ENCODE data around the gene FKBP15.

Gene FKBP15

DNA sequence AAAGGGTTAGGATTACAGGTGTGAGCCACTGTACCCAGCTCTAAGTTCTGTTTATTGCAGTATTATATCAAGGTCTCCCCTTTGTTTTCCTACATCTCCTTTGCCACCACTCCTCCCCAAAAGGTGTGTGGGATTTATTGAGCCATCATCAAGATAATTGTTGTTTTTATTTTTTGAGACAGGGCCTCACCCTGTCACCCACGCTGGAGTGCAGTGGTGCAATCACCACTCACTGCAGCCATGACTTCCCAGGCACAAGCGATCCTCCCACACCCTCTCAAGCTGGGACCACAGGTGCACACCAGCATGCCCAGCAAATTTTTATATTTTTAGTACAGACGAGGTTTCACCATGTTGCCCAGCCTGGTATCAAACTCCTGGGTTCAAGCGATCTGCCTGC, 24.8 kb upstream of the FKBP15 start:
- Histone ChIP-seq H3K4me3 (ENCODE audit: low read depth in 1 of 2, low read length in 2 of 2) (no peak overlapping the region), H4K20me1 (ENCODE audit: insufficient read depth, low read length) (no peaks in the 10 kb centered on the region), H3K27ac (ENCODE audit: low read length) (no peak overlapping the region), H3K9ac (ENCODE audit: low read depth, low read length) (no peak overlapping the region), H2AFZ (ENCODE audit: low read depth, low read length) (no peak overlapping the region), H3K4me1 (ENCODE audit: insufficient read depth, low read length) (no peaks in the 10 kb centered on the region), H3K27me3 (ENCODE audit: insufficient read depth, low read length, poor library complexity) (no peaks in the 10 kb centered on the region), H3K9me3 (ENCODE audit: insufficient read depth, low read length, severe bottlenecking) (no peaks in the 10 kb centered on the region), H3K4me2 (ENCODE audit: insufficient read depth, low read length) (no peak overlapping the region), H3K36me3 (ENCODE audit: insufficient read depth, low read length) (no peaks in the 10 kb centered on the region), H3K79me2 (ENCODE audit: insufficient read depth, low read length) (no peaks in the 10 kb centered on the region)
- TF ChIP-seq EZH2 (IDR thresholded peaks at IDR 0.05; ENCODE audit: borderline replicate concordance, low read depth, low read length, severe bottlenecking): no peak
- TF ChIP-seq, protein P1, sequence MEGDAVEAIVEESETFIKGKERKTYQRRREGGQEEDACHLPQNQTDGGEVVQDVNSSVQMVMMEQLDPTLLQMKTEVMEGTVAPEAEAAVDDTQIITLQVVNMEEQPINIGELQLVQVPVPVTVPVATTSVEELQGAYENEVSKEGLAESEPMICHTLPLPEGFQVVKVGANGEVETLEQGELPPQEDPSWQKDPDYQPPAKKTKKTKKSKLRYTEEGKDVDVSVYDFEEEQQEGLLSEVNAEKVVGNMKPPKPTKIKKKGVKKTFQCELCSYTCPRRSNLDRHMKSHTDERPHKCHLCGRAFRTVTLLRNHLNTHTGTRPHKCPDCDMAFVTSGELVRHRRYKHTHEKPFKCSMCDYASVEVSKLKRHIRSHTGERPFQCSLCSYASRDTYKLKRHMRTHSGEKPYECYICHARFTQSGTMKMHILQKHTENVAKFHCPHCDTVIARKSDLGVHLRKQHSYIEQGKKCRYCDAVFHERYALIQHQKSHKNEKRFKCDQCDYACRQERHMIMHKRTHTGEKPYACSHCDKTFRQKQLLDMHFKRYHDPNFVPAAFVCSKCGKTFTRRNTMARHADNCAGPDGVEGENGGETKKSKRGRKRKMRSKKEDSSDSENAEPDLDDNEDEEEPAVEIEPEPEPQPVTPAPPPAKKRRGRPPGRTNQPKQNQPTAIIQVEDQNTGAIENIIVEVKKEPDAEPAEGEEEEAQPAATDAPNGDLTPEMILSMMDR (IDR thresholded peaks at IDR 0.05; ENCODE audit: borderline replicate concordance, extremely low read depth, low read length, poor library complexity, severe bottlenecking): no peak
- DNase-seq (no peak), ATAC-seq (ENCODE audit: insufficient read depth, low read depth) (no peak)

DNA sequence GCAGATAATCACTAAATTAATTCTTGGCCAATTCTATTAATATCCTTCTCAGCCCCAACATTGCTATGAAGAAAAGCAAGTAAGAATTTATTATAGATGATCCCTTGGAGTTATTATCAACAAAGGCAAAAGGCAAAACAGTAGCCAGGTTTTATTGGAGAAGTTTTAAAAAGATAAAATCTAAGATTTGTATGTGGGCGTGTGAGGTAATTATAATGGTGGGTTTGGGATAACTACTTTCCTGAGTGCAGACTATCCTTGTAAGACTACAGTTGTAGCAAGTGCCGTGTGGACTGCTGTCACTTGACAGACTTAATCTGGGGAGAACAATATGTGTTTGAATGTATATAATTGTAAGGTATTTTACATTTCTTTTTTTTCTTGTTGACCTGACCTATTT, 23.5 kb upstream of the FKBP15 start:
- no peaks in the 10 kb centered on the region for H4K20me1 ChIP-seq (ENCODE audit: insufficient read depth, low read length)
- no peaks in the 10 kb centered on the region for H3K27me3 ChIP-seq (ENCODE audit: insufficient read depth, low read length, poor library complexity)
- DNase-seq (no peak), ATAC-seq (ENCODE audit: insufficient read depth, low read depth) (no peak)
- H3K4me3 ChIP-seq (ENCODE audit: low read depth in 1 of 2, low read length in 2 of 2): no peak overlapping the region
- H3K4me1 ChIP-seq (ENCODE audit: insufficient read depth, low read length): no peaks in the 10 kb centered on the region
- no peak overlapping the region for H2AFZ ChIP-seq (ENCODE audit: low read depth, low read length)
- H3K79me2 ChIP-seq (ENCODE audit: insufficient read depth, low read length): no peaks in the 10 kb centered on the region
- no peak overlapping the region for H3K4me2 ChIP-seq (ENCODE audit: insufficient read depth, low read length)
- no peaks in the 10 kb centered on the region for H3K9me3 ChIP-seq (ENCODE audit: insufficient read depth, low read length, severe bottlenecking)
- H3K9ac ChIP-seq (ENCODE audit: low read depth, low read length): no peak overlapping the region
- no peaks in the 10 kb centered on the region for H3K36me3 ChIP-seq (ENCODE audit: insufficient read depth, low read length)
- no peak for TF ChIP-seq EZH2 (IDR thresholded peaks at IDR 0.05; ENCODE audit: borderline replicate concordance, low read depth, low read length, severe bottlenecking)
- TF ChIP-seq, protein P1 (IDR thresholded peaks at IDR 0.05; ENCODE audit: borderline replicate concordance, extremely low read depth, low read length, poor library complexity, severe bottlenecking): no peak
- no peak overlapping the region for H3K27ac ChIP-seq (ENCODE audit: low read length)

DNA sequence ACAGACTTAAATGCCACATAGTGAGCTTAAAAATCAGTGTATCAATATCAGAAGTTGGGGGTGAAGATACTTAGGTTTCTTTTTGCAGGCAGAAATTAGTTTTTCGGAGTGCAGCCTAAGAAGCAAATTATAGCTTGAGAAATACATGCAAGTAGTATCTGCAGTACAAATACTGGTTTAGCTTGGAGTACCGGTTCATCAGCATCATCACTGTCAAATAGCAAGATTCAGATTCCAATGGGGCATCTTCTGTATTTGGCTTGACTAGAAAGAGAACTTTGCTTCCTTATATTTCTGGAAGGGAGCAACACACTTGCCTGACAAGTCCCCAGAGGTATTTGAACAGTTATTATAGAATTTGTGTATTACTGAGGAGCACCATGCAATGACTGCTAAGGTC, 20.1 kb upstream of the FKBP15 start:
- H2AFZ ChIP-seq (ENCODE audit: low read depth, low read length): no peak overlapping the region
- no peak overlapping the region for H3K9ac ChIP-seq (ENCODE audit: low read depth, low read length)
- no peaks in the 10 kb centered on the region for H3K27me3 ChIP-seq (ENCODE audit: insufficient read depth, low read length, poor library complexity)
- ATAC-seq (ENCODE audit: insufficient read depth, low read depth) (no peak), DNase-seq (no peak)
- no peaks in the 10 kb centered on the region for H3K4me1 ChIP-seq (ENCODE audit: insufficient read depth, low read length)
- H3K27ac ChIP-seq (ENCODE audit: low read length): no peak overlapping the region
- no peaks in the 10 kb centered on the region for H3K79me2 ChIP-seq (ENCODE audit: insufficient read depth, low read length)
- no peaks in the 10 kb centered on the region for H4K20me1 ChIP-seq (ENCODE audit: insufficient read depth, low read length)
- TF ChIP-seq, protein P1 (IDR thresholded peaks at IDR 0.05; ENCODE audit: borderline replicate concordance, extremely low read depth, low read length, poor library complexity, severe bottlenecking): no peak
- no peak for TF ChIP-seq EZH2 (IDR thresholded peaks at IDR 0.05; ENCODE audit: borderline replicate concordance, low read depth, low read length, severe bottlenecking)
- no peaks in the 10 kb centered on the region for H3K9me3 ChIP-seq (ENCODE audit: insufficient read depth, low read length, severe bottlenecking)
- H3K4me2 ChIP-seq (ENCODE audit: insufficient read depth, low read length): no peak overlapping the region
- H3K36me3 ChIP-seq (ENCODE audit: insufficient read depth, low read length): no peaks in the 10 kb centered on the region
- H3K4me3 ChIP-seq (ENCODE audit: low read depth in 1 of 2, low read length in 2 of 2): no peak overlapping the region

DNA sequence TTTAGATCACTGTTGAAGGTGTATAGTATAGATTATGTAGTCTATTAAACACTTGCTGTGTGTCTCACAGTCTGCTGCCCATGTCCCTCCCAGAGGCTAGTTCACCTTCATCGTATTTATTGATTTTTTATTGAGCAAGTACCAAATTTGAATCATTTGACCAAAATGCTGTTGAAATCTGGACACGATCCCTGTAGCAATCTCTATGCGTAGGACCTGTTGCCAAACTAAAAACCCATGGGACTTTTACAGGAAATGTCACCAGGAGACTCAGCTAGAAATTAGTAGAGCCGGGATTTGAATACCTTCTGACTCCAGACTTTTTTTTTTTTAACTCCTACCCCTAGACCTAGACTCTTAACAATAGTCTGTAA, 17.8 kb upstream of the FKBP15 start:
- no peak overlapping the region for H3K27ac ChIP-seq (ENCODE audit: low read length)
- no peaks in the 10 kb centered on the region; the same call in 1 of the 2 replicates for H3K79me2 ChIP-seq (ENCODE audit: insufficient read depth, low read length)
- no peak overlapping the region for H3K9ac ChIP-seq (ENCODE audit: low read depth, low read length)
- DNase-seq: no peak
- H2AFZ ChIP-seq (ENCODE audit: low read depth, low read length): no peak overlapping the region
- H3K4me2 ChIP-seq (ENCODE audit: insufficient read depth, low read length): no peak overlapping the region
- H3K4me1 ChIP-seq (ENCODE audit: insufficient read depth, low read length): no peaks in the 10 kb centered on the region
- H3K9me3 ChIP-seq (ENCODE audit: insufficient read depth, low read length, severe bottlenecking): no peaks in the 10 kb centered on the region
- H3K4me3 ChIP-seq (ENCODE audit: low read depth in 1 of 2, low read length in 2 of 2): no peak overlapping the region
- TF ChIP-seq, protein P1 (IDR thresholded peaks at IDR 0.05; ENCODE audit: borderline replicate concordance, extremely low read depth, low read length, poor library complexity, severe bottlenecking): no peak
- TF ChIP-seq EZH2 (IDR thresholded peaks at IDR 0.05; ENCODE audit: borderline replicate concordance, low read depth, low read length, severe bottlenecking): no peak
- no peaks in the 10 kb centered on the region for H3K36me3 ChIP-seq (ENCODE audit: insufficient read depth, low read length)
- H3K27me3 ChIP-seq (ENCODE audit: insufficient read depth, low read length, poor library complexity): no peaks in the 10 kb centered on the region
- no peak for ATAC-seq (ENCODE audit: insufficient read depth, low read depth)
- H4K20me1 ChIP-seq (ENCODE audit: insufficient read depth, low read length): no peaks in the 10 kb centered on the region

Data from DND-41 (cell line).